ENCODE results near the gene KIAA1958. TPM values are rescaled to one million over a fixed set of nuclear protein-coding genes. Genes with fewer than 3 reads are reported as not detected.

The KIAA1958 gene
- total RNA-seq, 6 experiments from 2014 or later = 3.5 to 9.7 (median 4.5) TPM

GRCh38 chr9:112570671-112571167, 84.1 kb downstream of the KIAA1958 start:
- Mint-ChIP-seq H3K27ac (peak overlapping the region; percentile 31; the same call in 1 of the 2 replicates), H3K27me3 (ENCODE audit: insufficient read depth) (no peaks in the 10 kb centered on the region; the same call in 1 of the 2 replicates), H3K36me3 (ENCODE audit: low read depth) (peaks cover 18% of the 10 kb centered on the region), H3K9me3 (no peaks in the 10 kb centered on the region), H3K4me1 (ENCODE audit: low read depth) (peaks cover 38% of the 10 kb centered on the region), H3K4me3 (no peak overlapping the region)
- TF ChIP-seq, protein P1, sequence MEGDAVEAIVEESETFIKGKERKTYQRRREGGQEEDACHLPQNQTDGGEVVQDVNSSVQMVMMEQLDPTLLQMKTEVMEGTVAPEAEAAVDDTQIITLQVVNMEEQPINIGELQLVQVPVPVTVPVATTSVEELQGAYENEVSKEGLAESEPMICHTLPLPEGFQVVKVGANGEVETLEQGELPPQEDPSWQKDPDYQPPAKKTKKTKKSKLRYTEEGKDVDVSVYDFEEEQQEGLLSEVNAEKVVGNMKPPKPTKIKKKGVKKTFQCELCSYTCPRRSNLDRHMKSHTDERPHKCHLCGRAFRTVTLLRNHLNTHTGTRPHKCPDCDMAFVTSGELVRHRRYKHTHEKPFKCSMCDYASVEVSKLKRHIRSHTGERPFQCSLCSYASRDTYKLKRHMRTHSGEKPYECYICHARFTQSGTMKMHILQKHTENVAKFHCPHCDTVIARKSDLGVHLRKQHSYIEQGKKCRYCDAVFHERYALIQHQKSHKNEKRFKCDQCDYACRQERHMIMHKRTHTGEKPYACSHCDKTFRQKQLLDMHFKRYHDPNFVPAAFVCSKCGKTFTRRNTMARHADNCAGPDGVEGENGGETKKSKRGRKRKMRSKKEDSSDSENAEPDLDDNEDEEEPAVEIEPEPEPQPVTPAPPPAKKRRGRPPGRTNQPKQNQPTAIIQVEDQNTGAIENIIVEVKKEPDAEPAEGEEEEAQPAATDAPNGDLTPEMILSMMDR (IDR thresholded peaks at IDR 0.05) = no peak
- DNase-seq = no peak

DNA sequence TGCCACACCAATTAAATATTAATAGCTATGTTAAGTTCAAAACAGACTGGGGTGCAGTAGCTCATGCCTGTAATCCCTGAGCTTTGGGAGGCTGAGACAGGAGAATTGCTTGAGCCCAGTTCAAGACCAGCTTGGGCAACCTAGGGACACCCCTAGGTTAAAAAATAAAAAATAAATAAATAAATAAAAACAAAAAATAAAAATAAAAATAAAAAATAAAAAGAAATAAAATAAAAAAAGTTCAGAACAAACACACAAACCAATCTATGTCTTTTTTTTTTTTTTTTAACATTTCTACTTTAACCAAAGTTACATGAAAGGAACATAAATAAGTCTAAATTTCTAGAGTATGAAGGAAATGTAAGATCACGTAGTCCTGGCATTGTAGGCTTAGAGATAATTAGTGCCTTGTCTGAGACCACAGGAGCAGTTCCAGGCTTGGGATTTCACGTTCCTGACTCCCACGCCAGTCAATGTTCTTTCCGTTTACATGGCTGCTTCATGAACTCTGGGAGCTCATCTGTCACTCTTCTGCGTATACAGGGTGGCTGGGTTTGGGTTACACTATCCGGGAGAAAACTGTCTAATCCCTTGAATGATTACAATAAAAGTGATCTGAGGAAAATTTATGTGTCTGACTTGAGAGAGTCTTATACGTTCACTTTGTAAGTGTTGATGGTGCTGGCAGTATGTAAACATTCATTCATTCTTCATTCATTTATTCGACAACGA, 85.2 kb downstream of the KIAA1958 start:
- Mint-ChIP-seq H3K4me1 (ENCODE audit: low read depth) (peaks cover 38% of the 10 kb centered on the region), H3K27me3 (ENCODE audit: insufficient read depth) (no peaks in the 10 kb centered on the region; the same call in 1 of the 2 replicates), H3K36me3 (ENCODE audit: low read depth) (peaks cover 18% of the 10 kb centered on the region), H3K9me3 (no peaks in the 10 kb centered on the region), H3K27ac (no peak overlapping the region), H3K4me3 (no peak overlapping the region)
- TF ChIP-seq, protein P1 (IDR thresholded peaks at IDR 0.05) = no peak
- no peak for DNase-seq

DNA sequence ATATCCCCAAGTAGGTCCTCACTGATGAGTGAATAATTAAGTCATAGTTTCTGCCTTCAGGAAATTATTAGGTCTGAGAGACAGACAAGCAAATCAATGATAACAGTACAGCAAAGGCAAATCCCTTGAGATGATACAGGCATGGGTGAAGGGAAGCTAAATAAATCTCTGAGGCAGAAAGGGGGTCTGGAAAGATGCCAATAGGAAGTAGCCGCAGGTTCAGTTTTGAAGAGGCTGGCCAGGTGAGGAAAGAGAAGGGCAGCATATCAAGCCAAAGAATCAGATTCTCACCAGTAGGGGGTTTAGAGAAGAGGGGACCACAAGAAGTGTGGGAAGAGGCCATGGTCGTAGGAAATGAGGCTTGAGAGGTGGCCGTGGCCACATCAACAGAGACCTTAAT, 85.8 kb downstream of the KIAA1958 start:
- no peak for DNase-seq
- no peak overlapping the region for H3K4me3 Mint-ChIP-seq
- no peak overlapping the region for H3K27ac Mint-ChIP-seq
- peaks cover 18% of the 10 kb centered on the region for H3K36me3 Mint-ChIP-seq (ENCODE audit: low read depth)
- no peaks in the 10 kb centered on the region for H3K9me3 Mint-ChIP-seq
- TF ChIP-seq, protein P1 (IDR thresholded peaks at IDR 0.05) = no peak; the same call in 1 of the 2 replicates
- H3K27me3 Mint-ChIP-seq (ENCODE audit: insufficient read depth) = no peaks in the 10 kb centered on the region; the same call in 1 of the 2 replicates
- peaks cover 34% of the 10 kb centered on the region for H3K4me1 Mint-ChIP-seq (ENCODE audit: low read depth)

GRCh38 chr9:112574008-112574407, 87.4 kb downstream of the KIAA1958 start:
- Mint-ChIP-seq H3K27ac (no peak overlapping the region), H3K27me3 (ENCODE audit: insufficient read depth) (no peaks in the 10 kb centered on the region; the same call in 1 of the 2 replicates), H3K36me3 (ENCODE audit: low read depth) (peaks cover 18% of the 10 kb centered on the region), H3K4me3 (no peak overlapping the region), H3K4me1 (ENCODE audit: low read depth) (peaks cover 24% of the 10 kb centered on the region), H3K9me3 (no peaks in the 10 kb centered on the region)
- TF ChIP-seq, protein P1 (IDR thresholded peaks at IDR 0.05) = no peak
- no peak for DNase-seq

GRCh38 chr9:112575107-112575506, 88.5 kb downstream of the KIAA1958 start:
- Mint-ChIP-seq H3K4me1 (ENCODE audit: low read depth) (peaks cover 13% of the 10 kb centered on the region), H3K36me3 (ENCODE audit: low read depth) (peaks cover 18% of the 10 kb centered on the region), H3K27ac (no peak overlapping the region), H3K4me3 (no peak overlapping the region), H3K9me3 (no peaks in the 10 kb centered on the region), H3K27me3 (ENCODE audit: insufficient read depth) (peaks cover 1% of the 10 kb centered on the region)
- no peak for DNase-seq
- TF ChIP-seq, protein P1 (IDR thresholded peaks at IDR 0.05) = no peak

Measured in HFFc6 (cell line).